HepG2 (cell line): ENCODE data around the gene ANKS4B. TPM values are rescaled to one million over a fixed set of nuclear protein-coding genes. Genes with fewer than 3 reads are reported as not detected.

Experiments used
- AGO1 ChIP-seq: fragments of 200-400 bp; formaldehyde crosslinking; IDR thresholded peaks from 2 replicates; pipeline ENCODE4 v1.6.1; 2017; ENCODE audit warnings: mild to moderate bottlenecking, low read depth, low read length, moderate library complexity; ENCODE audit not compliant: poor library complexity, severe bottlenecking
- CBX2 ChIP-seq, 2 experiments: fragments of 200-600 bp in 1 of 2; sonication (generic); formaldehyde crosslinking in 1 of 2; IDR thresholded peaks; 2 replicates each; pipeline versions ENCODE4 v1.7.0 to v1.8.1; 2018 to 2022; ENCODE audit warnings: low read depth in 2 of 2, low read length in 1 of 2, mild to moderate bottlenecking in 1 of 2, missing genetic modification reagents in 1 of 2
- CC2D1A ChIP-seq: sonication (generic); formaldehyde crosslinking; IDR thresholded peaks from 2 replicates; pipeline ENCODE4 v1.8.1; 2023; ENCODE audit warnings: mild to moderate bottlenecking, missing genetic modification reagents
- CCDC6 ChIP-seq: sonication (generic); formaldehyde crosslinking; IDR thresholded peaks from 2 replicates; pipeline ENCODE4 v1.8.1; 2022; ENCODE audit warnings: mild to moderate bottlenecking, missing genetic modification reagents, moderate library complexity
- CENPX ChIP-seq: sonication (generic); formaldehyde crosslinking; IDR thresholded peaks from 2 replicates; pipeline ENCODE4 v1.9.0; 2021; ENCODE audit warnings: mild to moderate bottlenecking, missing genetic modification reagents, moderate library complexity
- CHCHD3 ChIP-seq: sonication (generic); formaldehyde crosslinking; IDR thresholded peaks from 2 replicates; pipeline ENCODE4 v1.8.0; 2022; ENCODE audit warnings: mild to moderate bottlenecking, missing genetic modification reagents, moderate library complexity
- CHD2 ChIP-seq: IDR thresholded peaks from 2 replicates; pipeline ENCODE4 v1.6.1; 2011; ENCODE audit warnings: low read depth, low read length, improper control_type of control experiment
- DMAP1 ChIP-seq: IDR thresholded peaks from 2 replicates; pipeline ENCODE4 v1.6.1; 2016
- FLYWCH1 ChIP-seq: sonication (generic); formaldehyde crosslinking; IDR thresholded peaks from 2 replicates; pipeline ENCODE4 v1.8.1; 2023; ENCODE audit warnings: mild to moderate bottlenecking, missing genetic modification reagents
- IRF2 ChIP-seq: IDR thresholded peaks from 2 replicates; pipeline ENCODE4 v1.6.1; 2018; ENCODE audit warnings: missing genetic modification reagents, missing compliant biosample characterization
- RCOR2 ChIP-seq: IDR thresholded peaks from 2 replicates; pipeline ENCODE4 v1.6.1; 2016; ENCODE audit warnings: missing biosample characterization, missing genetic modification reagents
- SIX4 ChIP-seq: sonication (generic); formaldehyde crosslinking; IDR thresholded peaks from 2 replicates; pipeline ENCODE4 v1.4.0; 2020; ENCODE audit warnings: missing genetic modification reagents
- SMAD3 ChIP-seq: sonication (generic); formaldehyde crosslinking; IDR thresholded peaks from 2 replicates; pipeline ENCODE4 v1.4.0; 2020; ENCODE audit warnings: missing genetic modification reagents
- SRY ChIP-seq: sonication (generic); formaldehyde crosslinking; IDR thresholded peaks from 2 replicates; pipeline ENCODE4 v1.8.0; 2022; ENCODE audit warnings: mild to moderate bottlenecking, missing genetic modification reagents
- U2AF1 ChIP-seq: fragments of 200-400 bp; formaldehyde crosslinking; optimal IDR thresholded peaks from 2 replicates; pipeline ENCODE3; 2017; ENCODE audit warnings: mild to moderate bottlenecking, low read depth, low read length
- ZNF12 ChIP-seq: sonication (generic); formaldehyde crosslinking; IDR thresholded peaks from 2 replicates; pipeline ENCODE4 v1.5.0; 2020; ENCODE audit warnings: missing genetic modification reagents
- ZNF224 ChIP-seq: sonication (generic); formaldehyde crosslinking; IDR thresholded peaks from 2 replicates; pipeline ENCODE4 v1.5.0; 2020; ENCODE audit warnings: mild to moderate bottlenecking, missing genetic modification reagents
- ZNF367 ChIP-seq: sonication (generic); formaldehyde crosslinking; IDR thresholded peaks from 2 replicates; pipeline ENCODE4 v1.4.0; 2020; ENCODE audit warnings: missing genetic modification reagents, borderline replicate concordance
- ZNF441 ChIP-seq: sonication (generic); formaldehyde crosslinking; IDR thresholded peaks from 2 replicates; pipeline ENCODE4 v1.7.0; 2021; ENCODE audit warnings: missing genetic modification reagents, borderline replicate concordance
- ZNF510 ChIP-seq: sonication (generic); formaldehyde crosslinking; IDR thresholded peaks from 2 replicates; pipeline ENCODE4 v1.4.0; 2020; ENCODE audit warnings: low read depth, mild to moderate bottlenecking, missing genetic modification reagents
- ZNF777 ChIP-seq: sonication (generic); formaldehyde crosslinking; IDR thresholded peaks from 2 replicates; pipeline ENCODE4 v1.4.0; 2020; ENCODE audit warnings: missing genetic modification reagents
- ZNF781 ChIP-seq: sonication (generic); formaldehyde crosslinking; IDR thresholded peaks from 2 replicates; pipeline ENCODE4 v1.5.1; 2020; ENCODE audit warnings: borderline replicate concordance, mild to moderate bottlenecking, missing genetic modification reagents; ENCODE audit errors: not compliant biosample characterization
- ZNF790 ChIP-seq: sonication (generic); formaldehyde crosslinking; IDR thresholded peaks from 2 replicates; pipeline ENCODE4 v1.8.0; 2022; ENCODE audit warnings: missing genetic modification reagents, mild to moderate bottlenecking, borderline replicate concordance
- ZNF891 ChIP-seq: sonication (generic); formaldehyde crosslinking; IDR thresholded peaks from 2 replicates; pipeline ENCODE4 v1.5.0; 2020; ENCODE audit warnings: mild to moderate bottlenecking, missing genetic modification reagents
- polyA plus RNA-seq, 8 experiments: library from polyadenylated mRNA; depleted of rRNA in 3 of 8; stranded (reverse) in 7 of 8; unstranded in 1 of 8; fragments of >200 nt; fragmentation: Illumina TruSeq in 4 of 8; extraction: Trizol in 4 of 8; gene quantifications; 2 replicates each; pipeline versions ENCODE4 v1.2.1 to v1.2.3, GENCODE V29; 2011 to 2016; ENCODE audit warnings: low read depth in 4 of 8, missing spikeins in 1 of 8, mixed read lengths in 1 of 8; ENCODE audit not compliant: insufficient read depth in 1 of 8
- total RNA-seq, 5 experiments: library from RNA; depleted of rRNA; stranded (reverse); fragments of >200 nt; fragmentation: Illumina TruSeq; extraction: Trizol; gene quantifications; 2 replicates each; pipeline ENCODE4 v1.2.3, GENCODE V29; 2016; ENCODE audit warnings: low read depth in 1 of 5
- TF ChIP-seq, protein P1 (sequence below): IDR thresholded peaks from 2 replicates; pipeline ENCODE4 v1.6.1; 2016; ENCODE audit warnings: control low read depth
- TF ChIP-seq, protein P2 (sequence below): sonication (generic); formaldehyde crosslinking; IDR thresholded peaks from 2 replicates; pipeline ENCODE4 v1.4.0; 2020; ENCODE audit warnings: missing genetic modification reagents
- TF ChIP-seq, protein P3 (sequence below): sonication (generic); formaldehyde crosslinking; IDR thresholded peaks from 2 replicates; pipeline ENCODE4 v1.5.1; 2020; ENCODE audit warnings: missing genetic modification reagents, mild to moderate bottlenecking, borderline replicate concordance
- TF ChIP-seq, protein P4 (sequence below): sonication (generic); formaldehyde crosslinking; IDR thresholded peaks from 2 replicates; pipeline ENCODE4 v1.5.0; 2020; ENCODE audit warnings: missing genetic modification reagents, mild to moderate bottlenecking, borderline replicate concordance

The ANKS4B gene
- total and polyA plus RNA-seq, 2 of the 13 experiments (the other 11 are each of a cell fraction or from before 2014, with no cell fraction given) = 6.5 to 30.0 TPM

DNA sequence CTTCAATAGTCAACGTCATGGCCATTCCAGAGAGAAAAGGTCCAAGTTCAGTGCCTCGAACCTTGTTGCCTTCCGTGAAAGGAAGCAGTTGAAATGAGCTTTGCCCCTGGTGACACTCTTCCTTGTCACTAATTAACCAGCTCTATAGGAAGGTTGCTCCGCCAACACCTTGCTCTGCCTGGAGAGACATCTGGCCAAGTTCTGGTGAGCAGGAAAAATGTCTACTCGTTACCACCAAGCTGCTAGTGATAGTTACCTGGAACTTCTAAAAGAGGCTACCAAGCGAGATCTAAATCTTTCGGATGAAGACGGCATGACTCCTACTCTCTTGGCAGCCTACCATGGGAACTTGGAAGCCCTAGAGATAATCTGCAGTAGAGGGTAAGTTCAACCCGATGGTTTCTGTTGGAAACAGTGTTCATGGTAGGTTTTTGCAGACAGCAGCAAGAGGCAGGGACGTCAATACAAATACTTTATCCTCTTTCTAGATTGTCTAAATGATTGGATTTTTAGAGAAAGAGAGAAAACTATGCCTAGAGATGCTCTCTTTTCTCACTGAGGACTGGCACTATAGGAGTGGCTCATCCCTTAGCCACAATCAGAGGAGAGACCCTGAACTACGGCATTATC, at the start of gene ANKS4B (continued):
- TF ChIP-seq CHCHD3 (CRISPR knock-in tag) (no peak), SMAD3 (CRISPR knock-in tag) (peak; percentile 88), ZNF367 (CRISPR knock-in tag) (no peak), AGO1 (no peak), CCDC6 (CRISPR knock-in tag) (no peak; the same call in 1 of the 2 replicates), ZNF12 (peak; percentile 78; the same call in 1 of the 2 replicates), SRY (CRISPR knock-in tag) (peak; percentile 33; the same call in 1 of the 2 replicates), ZNF790 (CRISPR knock-in tag) (no peak), ZNF224 (peak; percentile 70; the same call in 1 of the 2 replicates), CHD2 (no peak), ZNF891 (no peak), RCOR2 (CRISPR knock-in tag) (peak; percentile 68), IRF2 (CRISPR knock-in tag) (peak; percentile 95), CBX2 (IDR thresholded peaks at IDR 0.05; ENCODE audit: low read depth, low read length) (no peak), CBX2 (CRISPR knock-in tag; IDR thresholded peaks at IDR 0.05; ENCODE audit: low read depth) (no peak), SIX4 (CRISPR knock-in tag) (peak; percentile 72), ZNF510 (no peak), DMAP1 (CRISPR knock-in tag) (peak; percentile 74; the same call in 1 of the 2 replicates), CENPX (no peak), ZNF781 (CRISPR knock-in tag) (peak; percentile 96), FLYWCH1 (no peak), ZNF441 (peak; percentile 63), CC2D1A (CRISPR knock-in tag) (0 out of 2 replicates have a peak, but pooled peaks have one; percentile 14), U2AF1 (no peak), ZNF777 (CRISPR knock-in tag) (0 out of 2 replicates have a peak, but pooled peaks have one; percentile 16)
- TF ChIP-seq, protein P1, sequence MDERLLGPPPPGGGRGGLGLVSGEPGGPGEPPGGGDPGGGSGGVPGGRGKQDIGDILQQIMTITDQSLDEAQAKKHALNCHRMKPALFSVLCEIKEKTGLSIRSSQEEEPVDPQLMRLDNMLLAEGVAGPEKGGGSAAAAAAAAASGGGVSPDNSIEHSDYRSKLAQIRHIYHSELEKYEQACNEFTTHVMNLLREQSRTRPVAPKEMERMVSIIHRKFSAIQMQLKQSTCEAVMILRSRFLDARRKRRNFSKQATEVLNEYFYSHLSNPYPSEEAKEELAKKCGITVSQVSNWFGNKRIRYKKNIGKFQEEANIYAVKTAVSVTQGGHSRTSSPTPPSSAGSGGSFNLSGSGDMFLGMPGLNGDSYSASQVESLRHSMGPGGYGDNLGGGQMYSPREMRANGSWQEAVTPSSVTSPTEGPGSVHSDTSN (CRISPR knock-in tag) = no peak
- TF ChIP-seq, protein P2, sequence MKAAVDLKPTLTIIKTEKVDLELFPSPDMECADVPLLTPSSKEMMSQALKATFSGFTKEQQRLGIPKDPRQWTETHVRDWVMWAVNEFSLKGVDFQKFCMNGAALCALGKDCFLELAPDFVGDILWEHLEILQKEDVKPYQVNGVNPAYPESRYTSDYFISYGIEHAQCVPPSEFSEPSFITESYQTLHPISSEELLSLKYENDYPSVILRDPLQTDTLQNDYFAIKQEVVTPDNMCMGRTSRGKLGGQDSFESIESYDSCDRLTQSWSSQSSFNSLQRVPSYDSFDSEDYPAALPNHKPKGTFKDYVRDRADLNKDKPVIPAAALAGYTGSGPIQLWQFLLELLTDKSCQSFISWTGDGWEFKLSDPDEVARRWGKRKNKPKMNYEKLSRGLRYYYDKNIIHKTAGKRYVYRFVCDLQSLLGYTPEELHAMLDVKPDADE (CRISPR knock-in tag) = no peak
- TF ChIP-seq, protein P3, sequence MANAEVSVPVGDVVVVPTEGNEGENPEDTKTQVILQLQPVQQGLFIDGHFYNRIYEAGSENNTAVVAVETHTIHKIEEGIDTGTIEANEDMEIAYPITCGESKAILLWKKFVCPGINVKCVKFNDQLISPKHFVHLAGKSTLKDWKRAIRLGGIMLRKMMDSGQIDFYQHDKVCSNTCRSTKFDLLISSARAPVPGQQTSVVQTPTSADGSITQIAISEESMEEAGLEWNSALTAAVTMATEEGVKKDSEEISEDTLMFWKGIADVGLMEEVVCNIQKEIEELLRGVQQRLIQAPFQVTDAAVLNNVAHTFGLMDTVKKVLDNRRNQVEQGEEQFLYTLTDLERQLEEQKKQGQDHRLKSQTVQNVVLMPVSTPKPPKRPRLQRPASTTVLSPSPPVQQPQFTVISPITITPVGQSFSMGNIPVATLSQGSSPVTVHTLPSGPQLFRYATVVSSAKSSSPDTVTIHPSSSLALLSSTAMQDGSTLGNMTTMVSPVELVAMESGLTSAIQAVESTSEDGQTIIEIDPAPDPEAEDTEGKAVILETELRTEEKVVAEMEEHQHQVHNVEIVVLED (CRISPR knock-in tag) = no peak
- TF ChIP-seq, protein P4, sequence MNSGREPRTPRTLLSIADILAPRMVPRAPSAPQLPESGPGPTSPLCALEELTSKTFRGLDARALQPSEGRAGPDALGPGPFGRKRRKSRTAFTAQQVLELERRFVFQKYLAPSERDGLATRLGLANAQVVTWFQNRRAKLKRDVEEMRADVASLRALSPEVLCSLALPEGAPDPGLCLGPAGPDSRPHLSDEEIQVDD = no peak
